HG03565 (cell line): Measurements from ENCODE around the gene WBP11.

ENCODE experiments used
- ATAC-seq: cut with Tn5 transposase; IDR thresholded peaks from one replicate; pipeline ENCODE4 v1.9.1; 2021; ENCODE audit warnings: mild to moderate bottlenecking, moderate library complexity; ENCODE audit not compliant: unreplicated experiment

Gene WBP11

GRCh38 chr12:14803011-14803829, at the start of gene WBP11, which contains the start of gene C12orf60:
Gene WBP11, minus strand, starts transcription at chr12:14803478. Its CDS starts 2,095 bp downstream, at chr12:14801383.
Gene C12orf60, plus strand, starts transcription at chr12:14803670. Its CDS starts 19,266 bp downstream, at chr12:14822936.
- ATAC-seq: peak; percentile 99

DNA sequence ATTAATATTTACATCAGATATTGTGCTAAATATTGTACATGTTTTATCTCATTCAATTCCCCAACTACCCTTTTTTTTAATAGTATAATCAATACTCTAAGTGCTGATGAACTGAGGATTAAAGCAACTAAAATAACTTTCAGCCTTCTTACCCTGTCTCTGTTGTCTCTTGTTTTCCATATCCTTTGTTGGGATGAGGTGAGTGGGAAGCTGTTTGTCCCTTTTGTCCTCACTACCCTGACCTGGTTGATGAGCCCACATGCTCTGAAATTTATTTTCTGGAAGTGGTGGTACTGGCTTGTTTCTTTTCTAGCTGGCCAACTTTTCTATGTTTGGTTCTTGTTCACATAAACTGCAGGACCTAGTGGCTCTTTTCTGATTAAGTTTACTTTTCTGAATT, 49.6 kb upstream of the WBP11 start:
- ATAC-seq: no peak

- peak; percentile 62 for ATAC-seq
Measured at GRCh38 chr12:14850929-14851663, 47.8 kb upstream of the WBP11 start.

DNA sequence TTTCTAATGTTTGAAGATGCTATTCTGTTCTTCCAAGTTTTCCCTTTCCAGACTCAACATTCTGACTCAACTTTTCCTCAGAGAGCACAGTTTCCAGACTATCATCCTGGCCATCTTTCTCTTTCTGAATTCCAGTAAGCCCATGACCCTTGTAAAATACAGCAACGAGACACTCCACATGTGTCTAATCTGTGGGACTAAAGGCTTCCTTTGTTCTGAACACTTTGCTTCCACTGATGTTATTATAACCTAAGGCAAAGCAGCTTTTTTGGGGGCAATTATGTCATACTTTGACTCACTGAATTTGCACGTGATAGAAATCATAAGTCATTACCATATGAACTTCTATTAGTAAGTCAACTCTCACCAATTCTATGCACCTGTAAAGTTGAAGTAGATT, 46.4 kb upstream of the WBP11 start:
- no peak for ATAC-seq

- ATAC-seq: no peak
Measured at GRCh38 chr12:14846876-14847580, 43.8 kb upstream of the WBP11 start.

DNA sequence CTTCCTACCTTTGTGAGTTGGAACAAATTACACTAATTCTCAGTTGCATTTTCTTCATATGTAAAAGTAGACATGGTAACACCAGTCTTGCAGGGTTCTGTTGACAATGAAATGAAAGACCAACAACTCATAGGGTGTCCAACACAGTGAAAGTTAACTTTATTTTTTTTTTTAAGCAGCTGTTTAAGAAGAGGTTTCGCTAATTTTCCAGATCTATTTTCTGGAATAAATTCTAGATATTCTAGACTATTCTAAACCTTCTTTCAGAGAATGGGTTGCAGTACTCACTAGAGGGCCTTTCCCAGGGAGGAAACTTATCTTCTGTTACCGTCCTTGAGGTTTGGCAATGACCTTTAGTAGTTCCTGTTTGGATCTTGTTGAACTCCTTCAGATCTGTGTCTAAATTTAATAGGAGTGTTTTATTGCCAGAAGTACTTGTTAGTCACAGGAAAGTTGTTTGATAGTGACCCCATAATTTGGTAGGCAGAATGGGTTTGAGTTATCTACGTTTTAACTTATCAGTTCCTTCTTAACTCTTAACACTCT, 42.8 kb upstream of the WBP11 start:
- no peak for ATAC-seq

DNA sequence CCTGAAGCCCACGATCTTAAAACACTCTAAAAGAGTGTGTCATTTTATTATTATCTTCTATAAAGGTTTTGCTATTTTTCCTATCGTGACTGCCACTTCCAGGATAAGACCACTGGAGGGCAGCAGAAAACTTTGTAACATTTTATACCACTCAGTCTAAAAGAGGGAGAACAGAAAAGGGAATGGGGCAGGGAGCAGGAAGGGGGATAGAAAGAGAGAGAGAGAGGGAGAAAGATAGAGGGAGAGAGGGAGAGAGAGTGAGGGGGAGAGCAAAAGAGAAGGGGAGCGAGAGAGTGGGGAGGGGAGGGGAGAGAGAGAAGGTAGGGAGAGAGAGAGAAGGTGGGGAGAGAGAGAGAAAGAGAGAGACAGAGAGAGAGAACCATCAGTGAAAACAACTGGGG, 42.1 kb upstream of the WBP11 start:
- ATAC-seq: no peak

GRCh38 chr12:14844401-14844800, 41.1 kb upstream of the WBP11 start:
- no peak for ATAC-seq

- no peak for ATAC-seq
Measured at GRCh38 chr12:14843425-14843887, 40.2 kb upstream of the WBP11 start, which contains the start of gene ART4. Gene ART4, minus strand, starts transcription at chr12:14843526. Its CDS starts 413 bp downstream, at chr12:14843113.

DNA sequence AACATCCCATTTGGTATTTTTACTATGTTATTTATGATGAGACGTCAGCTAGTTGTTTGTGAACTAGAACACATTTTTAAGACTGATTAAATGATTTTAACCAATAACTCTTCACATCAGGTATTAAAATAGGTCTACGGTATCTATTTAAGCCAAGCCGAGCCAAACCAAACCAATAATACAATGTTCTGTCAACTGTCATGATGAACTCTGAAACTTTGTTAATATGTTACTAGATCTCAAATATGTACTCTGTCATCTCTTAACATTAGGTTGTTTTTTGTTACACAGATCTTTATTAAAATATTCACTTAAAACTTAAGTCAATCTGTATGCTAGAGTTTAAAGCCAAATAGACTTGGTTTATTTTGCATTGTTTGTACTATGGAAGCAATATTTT, 39.0 kb upstream of the WBP11 start:
- no peak for ATAC-seq

GRCh38 chr12:14841761-14842160, 38.5 kb upstream of the WBP11 start:
- no peak for ATAC-seq

DNA sequence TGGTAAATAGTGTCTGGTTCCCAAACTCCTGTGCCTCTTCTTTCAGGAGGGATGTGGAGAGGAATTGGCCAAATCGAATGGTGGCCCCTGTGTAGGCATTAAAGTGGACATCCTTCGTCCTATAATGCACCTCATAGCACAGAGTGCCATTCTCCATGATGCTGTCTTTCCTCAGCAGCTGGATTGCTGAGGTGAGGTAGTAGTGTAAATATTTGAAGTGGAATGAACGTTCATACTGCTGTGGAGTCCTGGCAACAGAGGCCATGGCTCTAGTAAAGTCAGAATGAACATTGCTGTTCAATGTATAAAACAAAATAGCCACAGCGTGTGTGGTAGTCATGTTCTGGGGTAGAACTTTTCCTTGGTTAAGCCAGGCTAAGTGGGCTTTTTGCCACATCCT, 37.3 kb upstream of the WBP11 start:
- no peak for ATAC-seq

DNA sequence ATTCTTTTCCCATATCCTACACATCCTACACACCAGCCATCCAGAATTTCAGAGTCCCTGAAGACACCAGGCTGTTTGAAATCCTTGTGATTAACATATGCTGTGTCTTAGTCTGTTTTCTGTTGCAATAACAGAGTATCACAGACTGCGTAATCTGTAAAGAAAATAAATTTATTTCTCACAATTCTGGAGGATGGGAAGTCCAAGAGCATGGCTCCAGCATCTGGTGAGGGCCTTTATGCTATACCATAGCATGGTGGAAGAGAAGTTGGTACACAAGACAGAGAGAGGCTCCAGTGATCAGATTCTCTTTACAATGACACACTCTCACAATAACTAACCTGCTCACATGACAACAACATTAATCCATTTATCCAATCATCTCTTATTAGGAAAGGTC, 36.0 kb upstream of the WBP11 start:
- ATAC-seq: no peak

GRCh38 chr12:14836336-14837210, 33.3 kb upstream of the WBP11 start:
- ATAC-seq: no peak

DNA sequence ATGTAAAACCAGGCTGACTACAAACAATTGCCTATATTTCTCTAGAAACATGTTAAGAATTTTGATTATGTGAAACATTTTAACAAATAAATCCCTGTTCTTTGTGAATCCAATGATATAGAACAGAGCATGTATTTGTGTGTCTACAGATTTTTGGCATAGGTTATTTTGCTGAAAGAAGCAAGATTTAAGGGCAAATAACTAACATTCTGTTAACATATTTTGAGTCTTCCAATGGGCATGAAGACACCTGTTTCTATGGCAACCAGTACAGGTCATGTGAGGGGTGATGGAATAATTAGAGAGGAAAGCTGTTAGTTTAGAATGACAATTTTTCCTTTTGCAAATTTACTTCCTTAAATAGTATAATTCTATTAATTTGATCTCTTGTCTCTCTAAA, 31.2 kb upstream of the WBP11 start:
- ATAC-seq: no peak

GRCh38 chr12:14833952-14834351, 30.7 kb upstream of the WBP11 start:
- no peak for ATAC-seq

GRCh38 chr12:14833336-14833735, 30.1 kb upstream of the WBP11 start:
- no peak for ATAC-seq

- peak; percentile 91 for ATAC-seq
Measured at GRCh38 chr12:14828892-14829291, 25.6 kb upstream of the WBP11 start.

- ATAC-seq: no peak
Measured at GRCh38 chr12:14827043-14827442, 23.8 kb upstream of the WBP11 start.

- ATAC-seq: no peak
Measured at GRCh38 chr12:14826491-14826890, 23.2 kb upstream of the WBP11 start.
